Measurements from ENCODE around the gene ADGRD2.

Gene ADGRD2

GRCh38 chr9:124482431-124483031, 32.3 kb downstream of the ADGRD2 start:
- DNase-seq = no peak

GRCh38 chr9:124483481-124483880, 33.2 kb downstream of the ADGRD2 start:
- DNase-seq = no peak

- no peak for DNase-seq
Measured at GRCh38 chr9:124485201-124485600, 35.0 kb downstream of the ADGRD2 start.

GRCh38 chr9:124485936-124486335, 35.7 kb downstream of the ADGRD2 start:
- no peak for DNase-seq

- DNase-seq = no peak
Measured at GRCh38 chr9:124486778-124487259, 36.6 kb downstream of the ADGRD2 start.

GRCh38 chr9:124487260-124488182, 37.3 kb downstream of the ADGRD2 start:
- DNase-seq = no peak

- DNase-seq = no peak
Measured at GRCh38 chr9:124488641-124489210, 38.5 kb downstream of the ADGRD2 start.

- DNase-seq = no peak
Measured at GRCh38 chr9:124489222-124489621, 39.0 kb downstream of the ADGRD2 start.

GRCh38 chr9:124490004-124490403, 39.8 kb downstream of the ADGRD2 start:
- no peak for DNase-seq

- DNase-seq = no peak
Measured at GRCh38 chr9:124491049-124491975, 41.1 kb downstream of the ADGRD2 start.

GRCh38 chr9:124492818-124493217, 42.6 kb downstream of the ADGRD2 start:
- no peak for DNase-seq

GRCh38 chr9:124493218-124493617, 43.0 kb downstream of the ADGRD2 start:
- DNase-seq = no peak

GRCh38 chr9:124493794-124494479, 43.7 kb downstream of the ADGRD2 start:
- DNase-seq = no peak

GRCh38 chr9:124495126-124496074, 45.1 kb downstream of the ADGRD2 start:
- no peak for DNase-seq

GRCh38 chr9:124496075-124496449, 45.8 kb downstream of the ADGRD2 start:
- DNase-seq = no peak

GRCh38 chr9:124496463-124496862, 46.2 kb downstream of the ADGRD2 start:
- DNase-seq = no peak

GRCh38 chr9:124497441-124497840, 47.2 kb downstream of the ADGRD2 start:
- no peak for DNase-seq

- no peak for DNase-seq
Measured at GRCh38 chr9:124498040-124498439, 47.8 kb downstream of the ADGRD2 start.

- DNase-seq = no peak
Measured at GRCh38 chr9:124498499-124499146, 48.4 kb downstream of the ADGRD2 start.

- no peak for DNase-seq
Measured at GRCh38 chr9:124499216-124499615, 49.0 kb downstream of the ADGRD2 start.
